H1 (cell line): ENCODE measurements around the gene CHST13. TPM values are rescaled to one million over a fixed set of nuclear protein-coding genes. Genes with fewer than 3 reads are reported as not detected.

Experiments
- CTCF ChIA-PET: fragments of 300-600 bp; sonication (Branson Sonifier 250); formaldehyde crosslinking; loops from one replicate; lab custom pipeline; 2021; ENCODE audit not compliant: partially characterized antibody; lab: Charles Lee
- POLR2A ChIA-PET: fragments of 300-600 bp; sonication (Branson Sonifier 250); formaldehyde crosslinking; loops from one replicate; lab custom pipeline; 2021; ENCODE audit warnings: inconsistent platforms; ENCODE audit not compliant: partially characterized antibody; lab: Charles Lee
- DNase-seq, 2 experiments: peaks; one replicate each; pipeline versions ENCODE4 v3.0.0 to v3.0.0-alpha.2; 2010 to 2022; ENCODE audit warnings: low spot score in 2 of 2, low read depth in 1 of 2, mixed read lengths in 1 of 2
- FAIRE-seq: peaks from 2 replicates; lab custom pipeline; 2011; peaks lifted over from hg19 to GRCh38; lab: Jason Lieb, UNC
- H2AFZ ChIP-seq: 2 replicates; pipeline ENCODE4 v1.8.1; 2012; ENCODE audit warnings: low read length, inconsistent platforms
- H2AK5ac ChIP-seq: 2 replicates; pipeline ENCODE4 v1.6.1; 2013; ENCODE audit warnings: low read depth, low read length
- H2BK120ac ChIP-seq: replicated peaks from 2 replicates; pipeline ENCODE3; 2013; ENCODE audit warnings: low read depth, low read length, inconsistent platforms
- H2BK12ac ChIP-seq: 2 replicates; pipeline ENCODE4 v1.6.1; 2013; ENCODE audit warnings: low read depth, low read length
- H2BK15ac ChIP-seq: 2 replicates; pipeline ENCODE4 v1.6.1; 2013; ENCODE audit warnings: low read length
- H2BK20ac ChIP-seq: 2 replicates; pipeline ENCODE4 v1.6.1; 2013; ENCODE audit warnings: low read length
- H2BK5ac ChIP-seq: 2 replicates; pipeline ENCODE4 v1.6.1; 2013; ENCODE audit warnings: low read depth, low read length
- H3K14ac ChIP-seq: 2 replicates; pipeline ENCODE4 v1.6.1; 2013; ENCODE audit warnings: inconsistent platforms; ENCODE audit not compliant: insufficient read length
- H3K18ac ChIP-seq: 2 replicates; pipeline ENCODE4 v1.6.1; 2013; ENCODE audit warnings: low read length; ENCODE audit errors: extremely low read depth
- H3K23ac ChIP-seq: 2 replicates; pipeline ENCODE4 v1.6.1; 2013; ENCODE audit warnings: inconsistent platforms; ENCODE audit not compliant: insufficient read length
- H3K23me2 ChIP-seq: 2 replicates; pipeline ENCODE4 v1.6.1; 2013; ENCODE audit warnings: low read depth, low read length
- H3K27ac ChIP-seq: 2 replicates; pipeline ENCODE4 v1.6.1; 2011; ENCODE audit warnings: low read depth, low read length, inconsistent platforms
- H3K27me3 ChIP-seq, 4 experiments: replicated peaks in 1 of 4; 1 replicate in 1 of 4; 2 replicates in 3 of 4; pipeline versions ENCODE4 v1.6.1 to v1.8.1; 2011 to 2013; ENCODE audit warnings: low read length in 3 of 4, mild to moderate bottlenecking in 3 of 4, inconsistent platforms in 2 of 4, mixed read lengths in 2 of 4, moderate library complexity in 1 of 4; ENCODE audit not compliant: control insufficient read depth in 3 of 4, insufficient read depth in 3 of 4; ENCODE audit errors: extremely low read depth in 1 of 4
- H3K36me3 ChIP-seq, 4 experiments: 2 replicates each; pipeline versions ENCODE4 v1.6.1 to v1.8.1; 2011 to 2013; ENCODE audit warnings: mild to moderate bottlenecking in 4 of 4, low read length in 3 of 4, moderate library complexity in 2 of 4, control low read depth in 1 of 4, inconsistent platforms in 1 of 4; ENCODE audit not compliant: insufficient read depth in 4 of 4, control insufficient read depth in 2 of 4
- H3K4ac ChIP-seq: replicated peaks from 2 replicates; pipeline ENCODE3; 2013; ENCODE audit warnings: low read length, low read depth, mixed read lengths, inconsistent platforms; ENCODE audit not compliant: insufficient read length
- H3K4me1 ChIP-seq, 4 experiments: replicated peaks in 1 of 4; 1 replicate in 1 of 4; 2 replicates in 3 of 4; pipeline versions ENCODE4 v1.6.1 to v1.8.1; 2011 to 2013; ENCODE audit warnings: low read length in 3 of 4, inconsistent platforms in 2 of 4, mixed read lengths in 1 of 4; ENCODE audit not compliant: insufficient read depth in 4 of 4, control insufficient read depth in 3 of 4
- H3K4me2 ChIP-seq, 2 experiments: 2 replicates each; pipeline versions ENCODE4 v1.6.1 to v1.8.1; 2011 to 2013; ENCODE audit warnings: low read depth in 2 of 2, low read length in 2 of 2, control low read depth in 1 of 2, inconsistent platforms in 1 of 2, mild to moderate bottlenecking in 1 of 2; ENCODE audit not compliant: insufficient read depth in 1 of 2
- H3K4me3 ChIP-seq, 4 experiments: fragments of 200-600, 300-600 bp in 1 of 4; sonication (generic), shearing (Covaris generic), sonication (Bioruptor Twin) in 1 of 4; 2 replicates each; pipeline versions ENCODE4 v1.5.1 to v1.8.1; 2011 to 2016; ENCODE audit warnings: low read length in 4 of 4, low read depth in 3 of 4, control low read depth in 2 of 4, inconsistent platforms in 2 of 4, mild to moderate bottlenecking in 2 of 4, mixed read lengths in 1 of 4, moderate library complexity in 1 of 4; ENCODE audit not compliant: insufficient read depth in 2 of 4; ENCODE audit errors: extremely low read depth in 1 of 4
- H3K56ac ChIP-seq: replicated peaks from 2 replicates; pipeline ENCODE3; 2013; ENCODE audit warnings: low read depth, mild to moderate bottlenecking, mixed read lengths, low read length, inconsistent platforms; ENCODE audit not compliant: insufficient read length
- H3K79me1 ChIP-seq: 2 replicates; pipeline ENCODE4 v1.6.1; 2013; ENCODE audit warnings: low read depth, low read length, control low read depth
- H3K79me2 ChIP-seq, 2 experiments: 2 replicates each; pipeline versions ENCODE4 v1.6.1 to v1.8.1; 2012 to 2013; ENCODE audit warnings: low read length in 2 of 2, mild to moderate bottlenecking in 2 of 2, inconsistent platforms in 1 of 2; ENCODE audit not compliant: insufficient read depth in 2 of 2, control insufficient read depth in 1 of 2
- H3K9ac ChIP-seq, 4 experiments: replicated peaks in 1 of 4; 1 replicate in 1 of 4; 2 replicates in 3 of 4; pipeline versions ENCODE4 v1.6.1 to v1.8.1; 2011 to 2013; ENCODE audit warnings: low read depth in 3 of 4, low read length in 3 of 4, control low read depth in 2 of 4, mild to moderate bottlenecking in 2 of 4, moderate library complexity in 2 of 4, inconsistent platforms in 1 of 4; ENCODE audit errors: extremely low read depth in 1 of 4
- H3K9me3 ChIP-seq, 2 experiments: 2 replicates each; pipeline versions ENCODE4 v1.6.1 to v1.8.1; 2012 to 2013; ENCODE audit warnings: mild to moderate bottlenecking in 2 of 2, moderate library complexity in 2 of 2, control low read depth in 1 of 2, inconsistent platforms in 1 of 2, low read depth in 1 of 2, low read length in 1 of 2, mixed read lengths in 1 of 2; ENCODE audit not compliant: insufficient read depth in 2 of 2
- H4K20me1 ChIP-seq, 2 experiments: replicated peaks in 1 of 2; 2 replicates each; pipeline versions ENCODE3 to v1.8.1; 2011 to 2013; ENCODE audit warnings: inconsistent platforms in 2 of 2, low read length in 2 of 2, mild to moderate bottlenecking in 1 of 2; ENCODE audit not compliant: insufficient read depth in 2 of 2, control insufficient read depth in 1 of 2
- H4K5ac ChIP-seq: 2 replicates; pipeline ENCODE4 v1.6.1; 2013; ENCODE audit warnings: low read length, low read depth, mixed read lengths, inconsistent platforms; ENCODE audit not compliant: insufficient read length
- H4K8ac ChIP-seq: 2 replicates; pipeline ENCODE4 v1.8.0; 2013; ENCODE audit warnings: mild to moderate bottlenecking, moderate library complexity, low read length, inconsistent platforms; ENCODE audit not compliant: insufficient read depth; ENCODE audit errors: extremely low read depth
- H4K91ac ChIP-seq: replicated peaks from 2 replicates; pipeline ENCODE3; 2013; ENCODE audit warnings: low read length, mixed read lengths, inconsistent platforms; ENCODE audit not compliant: insufficient read length
- ASH2L ChIP-seq: fragments of 200-600, 300-600 bp; sonication (generic); IDR thresholded peaks from one replicate; pipeline ENCODE4 v1.7.1; 2017; ENCODE audit warnings: low read length
- CBX5 ChIP-seq: fragments of 300-800, 300-1000 bp; sonication (generic); IDR thresholded peaks from 2 replicates; pipeline ENCODE4 v1.7.1; 2016; ENCODE audit warnings: antibody characterized with exemption, low read length, low read depth
- CEBPB ChIP-seq: IDR thresholded peaks from 2 replicates; pipeline ENCODE4 v1.6.1; 2012; ENCODE audit warnings: low read depth, low read length
- GABPA ChIP-seq: IDR thresholded peaks from 2 replicates; pipeline ENCODE4 v1.6.1; 2011; ENCODE audit warnings: mild to moderate bottlenecking, low read length, moderate library complexity, borderline replicate concordance; ENCODE audit not compliant: insufficient read depth
- NRF1 ChIP-seq: IDR thresholded peaks from 2 replicates; pipeline ENCODE4 v1.6.1; 2011; ENCODE audit warnings: mild to moderate bottlenecking, low read depth, low read length, improper control_type of control experiment
- POU5F1 ChIP-seq: IDR thresholded peaks from 2 replicates; pipeline ENCODE4 v1.6.1; 2011; ENCODE audit warnings: low read depth, mild to moderate bottlenecking, low read length, moderate library complexity
- RFX5 ChIP-seq: IDR thresholded peaks from 2 replicates; pipeline ENCODE4 v1.6.1; 2011; ENCODE audit warnings: low read depth, low read length, improper control_type of control experiment, borderline replicate concordance
- RNF2 ChIP-seq: fragments of 200-900, 300-1000 bp; sonication (generic); IDR thresholded peaks from 2 replicates; pipeline ENCODE4 v1.7.1; 2016; ENCODE audit warnings: borderline replicate concordance, low read depth, mild to moderate bottlenecking, antibody characterized with exemption, low read length; ENCODE audit not compliant: poor library complexity, severe bottlenecking; ENCODE audit errors: missing control alignments
- SP1 ChIP-seq: IDR thresholded peaks from 2 replicates; pipeline ENCODE4 v1.6.1; 2011; ENCODE audit warnings: low read depth, low read length
- SUZ12 ChIP-seq: fragments of 200-600 bp; sonication (generic); IDR thresholded peaks from 2 replicates; pipeline ENCODE4 v1.6.1; 2012; ENCODE audit warnings: mild to moderate bottlenecking, inconsistent platforms, low read length, moderate library complexity, mixed read lengths
- TBP ChIP-seq: IDR thresholded peaks from 2 replicates; pipeline ENCODE4 v1.6.1; 2011; ENCODE audit warnings: low read depth, low read length, improper control_type of control experiment
- TEAD4 ChIP-seq: IDR thresholded peaks from 2 replicates; pipeline ENCODE4 v1.6.1; 2012; ENCODE audit warnings: low read depth, low read length, inconsistent platforms, mixed read lengths
- polyA plus RNA-seq, 7 experiments: library from polyadenylated mRNA; depleted of rRNA in 3 of 7; stranded (reverse) in 5 of 7; unstranded in 2 of 7; fragments of >200 nt in 5 of 7; fragments of 200-250 nt in 2 of 7; gene quantifications; 1 replicate in 5 of 7; 2 replicates in 1 of 7; 4 replicates in 1 of 7; pipeline versions ENCODE4 v1.2.1 to v1.2.3, GENCODE V29; 2011 to 2013; ENCODE audit warnings: missing spikeins in 2 of 7, mixed read lengths in 2 of 7
- total RNA-seq: library from RNA; stranded (reverse); fragmentation: NEBNext Ultra II Directional; extraction: Animal tissue kit (Norgen Biotek cat#: 25700); gene quantifications from 2 replicates; pipeline ENCODE4 v1.2.1, GENCODE V29; 2021

Gene CHST13
- total and polyA plus RNA-seq, 2 of the 8 experiments (the other 6 are each of a cell fraction or from before 2014, with no cell fraction given), result 5.4 to 11.7 TPM

DNA sequence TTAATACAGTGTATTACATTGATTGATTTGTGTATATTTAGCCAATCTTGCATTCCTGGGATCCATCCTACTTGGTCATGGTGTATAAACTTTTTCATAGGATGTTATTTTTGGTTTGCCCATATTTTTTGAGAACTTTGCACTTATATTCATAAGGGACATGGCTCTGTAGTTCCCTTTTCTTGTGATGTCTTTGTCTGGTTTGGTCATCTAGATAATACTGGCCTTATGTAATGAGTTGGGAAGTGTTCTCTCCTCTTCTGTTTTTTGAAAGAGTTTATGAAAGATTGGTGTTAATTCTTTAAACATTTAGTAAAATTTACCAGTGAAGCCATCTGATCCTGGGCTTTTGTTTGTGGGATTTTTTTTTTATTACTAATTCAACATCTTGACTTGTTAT lies 9.6 kb downstream of the CHST13 start:
- Histone ChIP-seq H3K23me2 (no peaks in the 10 kb centered on the region), H3K4me1 (peaks cover 0 to 3% (median 0%) of the 10 kb centered on the region in 4 experiments; a peak in 1 of 7 replicates), H2BK120ac (no peak overlapping the region), H3K27me3 (no peaks in the 10 kb centered on the region), H3K4ac (no peak overlapping the region), H2AFZ (no peak overlapping the region), H2BK15ac (no peak overlapping the region), H3K27ac (no peak overlapping the region), H3K56ac (no peak overlapping the region), H2AK5ac (no peak overlapping the region), H3K9ac (no peak overlapping the region), H3K36me3 (no peaks in the 10 kb centered on the region), H3K79me1 (no peaks in the 10 kb centered on the region), H3K23ac (no peak overlapping the region), H4K91ac (no peak overlapping the region), H3K18ac (no peak overlapping the region), H3K4me3 (no peak overlapping the region), H3K14ac (no peak overlapping the region), H2BK5ac (no peak overlapping the region), H4K8ac (no peak overlapping the region), H3K9me3 (no peaks in the 10 kb centered on the region), H3K79me2 (no peaks in the 10 kb centered on the region), H3K4me2 (no peak overlapping the region), H2BK12ac (no peak overlapping the region), H4K20me1 (peaks cover 0 to 4% of the 10 kb centered on the region in 2 experiments), H2BK20ac (no peak overlapping the region), H4K5ac (no peak overlapping the region)
- POLR2A ChIA-PET, result no interaction called here
- FAIRE-seq, result no peak
- TF ChIP-seq ASH2L (no peak), POU5F1 (no peak), TEAD4 (no peak), CBX5 (no peak), SUZ12 (no peak), CEBPB (no peak), GABPA (no peak), RNF2 (no peak), TBP (no peak), RFX5 (no peak), NRF1 (no peak), SP1 (no peak)
- CTCF ChIA-PET, result no interaction called here
- no peak for DNase-seq
